IMR-90 (cell line): Measurements from ENCODE around the gene FOXL2NB. TPM values are rescaled to one million over a fixed set of nuclear protein-coding genes. Genes with fewer than 3 reads are reported as not detected.

Source experiments
- ATAC-seq: fragments of 200-7000 bp; cut with Tn5 transposase; 2 replicates; pipeline ENCODE4 v1.9.1; 2020; ENCODE audit warnings: low read depth, mild to moderate bottlenecking, moderate library complexity
- BruUV-seq: library from RNA; stranded (reverse); fragments of 400-500 nt; replicated peaks from 2 replicates; lab custom pipeline; 2021; lab: Mats Ljungman, UMichigan
- CTCF ChIA-PET: fragments of 300-600 bp; formaldehyde crosslinking; extraction: SDS; loops from one replicate; lab custom pipeline; 2021; ENCODE audit warnings: antibody characterized with exemption; lab: Yijun Ruan, JAX
- POLR2A ChIA-PET: fragments of 300-600 bp; sonication (Branson Sonifier 250); formaldehyde crosslinking; loops from one replicate; lab custom pipeline; 2022; ENCODE audit warnings: antibody characterized with exemption; ENCODE audit not compliant: unreplicated experiment; lab: Charles Lee
- DNase-seq: peaks from one replicate; pipeline ENCODE4 v3.0.0; 2013
- H2AFZ ChIP-seq: replicated peaks from 2 replicates; pipeline ENCODE3; 2013; ENCODE audit warnings: low read length, mild to moderate bottlenecking; ENCODE audit not compliant: poor library complexity
- H2AK5ac ChIP-seq: 2 replicates; pipeline ENCODE4 v1.6.1; 2013; ENCODE audit warnings: low read depth, low read length, inconsistent platforms
- H2AK9ac ChIP-seq: replicated peaks from 2 replicates; pipeline ENCODE3; 2013; ENCODE audit warnings: mild to moderate bottlenecking, low read depth, low read length, moderate library complexity; ENCODE audit not compliant: poor library complexity
- H2BK120ac ChIP-seq: 2 replicates; pipeline ENCODE4 v1.6.1; 2013; ENCODE audit warnings: low read depth, low read length, inconsistent platforms
- H2BK15ac ChIP-seq: 3 replicates; pipeline ENCODE4 v1.6.1; 2013; ENCODE audit warnings: low read depth, low read length, inconsistent platforms
- H2BK20ac ChIP-seq: 2 replicates; pipeline ENCODE4 v1.6.1; 2013; ENCODE audit warnings: low read depth, mild to moderate bottlenecking, inconsistent platforms, low read length, moderate library complexity
- H2BK5ac ChIP-seq: 2 replicates; pipeline ENCODE4 v1.6.1; 2013; ENCODE audit warnings: mild to moderate bottlenecking, low read depth, low read length, inconsistent platforms; ENCODE audit not compliant: poor library complexity, severe bottlenecking
- H3K14ac ChIP-seq: replicated peaks from 2 replicates; pipeline ENCODE4 v1.6.1; 2013; ENCODE audit warnings: low read depth, low read length, inconsistent platforms
- H3K18ac ChIP-seq: 2 replicates; pipeline ENCODE4 v1.6.1; 2013; ENCODE audit warnings: low read depth, low read length, control low read depth
- H3K23ac ChIP-seq: 2 replicates; pipeline ENCODE4 v1.6.1; 2013; ENCODE audit warnings: low read depth, low read length, inconsistent platforms
- H3K27ac ChIP-seq: 2 replicates; pipeline ENCODE4 v1.5.1; 2013; ENCODE audit warnings: mild to moderate bottlenecking, control low read depth, low read length; ENCODE audit not compliant: insufficient read depth
- H3K27me3 ChIP-seq: 2 replicates; pipeline ENCODE4 v1.6.1; 2013; ENCODE audit warnings: low read length; ENCODE audit not compliant: control insufficient read depth, insufficient read depth
- H3K36me3 ChIP-seq: 2 replicates; pipeline ENCODE4 v1.6.1; 2013; ENCODE audit warnings: low read length, mixed read lengths; ENCODE audit not compliant: control insufficient read depth, insufficient read depth
- H3K4ac ChIP-seq: 2 replicates; pipeline ENCODE4 v1.6.1; 2013; ENCODE audit warnings: low read depth, low read length, inconsistent platforms
- H3K4me1 ChIP-seq: 2 replicates; pipeline ENCODE4 v1.6.1; 2013; ENCODE audit warnings: low read length, mixed read lengths; ENCODE audit not compliant: control insufficient read depth, insufficient read depth
- H3K4me2 ChIP-seq: 2 replicates; pipeline ENCODE4 v1.6.1; 2013; ENCODE audit warnings: low read depth, mild to moderate bottlenecking, control low read depth, low read length, moderate library complexity
- H3K4me3 ChIP-seq: 2 replicates; pipeline ENCODE4 v1.5.1; 2013; ENCODE audit warnings: low read depth, mild to moderate bottlenecking, control low read depth, low read length, moderate library complexity; ENCODE audit not compliant: insufficient read depth
- H3K56ac ChIP-seq: 2 replicates; pipeline ENCODE4 v1.6.1; 2013; ENCODE audit warnings: low read length, inconsistent platforms; ENCODE audit not compliant: insufficient read depth; ENCODE audit errors: extremely low read depth
- H3K79me1 ChIP-seq, 2 experiments: 2 replicates each; pipeline ENCODE4 v1.6.1; 2013; ENCODE audit warnings: low read length in 2 of 2, inconsistent platforms in 1 of 2, low read depth in 1 of 2
- H3K9ac ChIP-seq: 2 replicates; pipeline ENCODE4 v1.6.1; 2013; ENCODE audit warnings: low read depth, low read length, control low read depth
- H3K9me1 ChIP-seq: 2 replicates; pipeline ENCODE4 v1.6.1; 2013; ENCODE audit warnings: low read length, inconsistent platforms; ENCODE audit not compliant: insufficient read depth
- H3K9me3 ChIP-seq: 2 replicates; pipeline ENCODE4 v1.6.1; 2013; ENCODE audit warnings: low read length; ENCODE audit not compliant: control insufficient read depth, insufficient read depth
- H4K20me1 ChIP-seq: 2 replicates; pipeline ENCODE4 v1.6.1; 2013; ENCODE audit warnings: low read length, inconsistent platforms; ENCODE audit not compliant: insufficient read depth
- H4K5ac ChIP-seq: 2 replicates; pipeline ENCODE4 v1.6.1; 2013; ENCODE audit warnings: mild to moderate bottlenecking, low read depth, low read length, control low read depth
- H4K8ac ChIP-seq, 2 experiments: 2 replicates each; pipeline ENCODE4 v1.6.1; 2013; ENCODE audit warnings: low read depth in 2 of 2, low read length in 2 of 2, control low read depth in 1 of 2, inconsistent platforms in 1 of 2
- H4K91ac ChIP-seq: 2 replicates; pipeline ENCODE4 v1.6.1; 2013; ENCODE audit warnings: low read depth, low read length, inconsistent platforms; ENCODE audit not compliant: insufficient read depth
- WGBS, 2 experiments: methylation state at CpG; one replicate each; pipeline versions ENCODE4 v1.1.5 to v1.1.7; 2013; ENCODE audit warnings: missing lambda C conversion rate in 2 of 2; ENCODE audit not compliant: insufficient read length in 1 of 2; ENCODE audit errors: extremely low coverage in 2 of 2; 5-methylcytosine and 5-hydroxymethylcytosine counted together
- dilution Hi-C: fragments of 300-500 bp; cut with HindIII; formaldehyde crosslinking; loops from one replicate; pipeline ENCODE4 v1.14.3; 2018; ENCODE audit warnings: low sequenced_read_pairs; ENCODE audit not compliant: unreplicated experiment
- in situ Hi-C: fragments of 300-500 bp; cut with MboI; formaldehyde crosslinking; loops from 3 replicates; pipeline ENCODE4 v1.14.3; 2019; ENCODE audit warnings: low sequenced_read_pairs, inconsistent platforms, mixed read lengths
- intact Hi-C: fragments of 100-400 bp; cut with micrococcal nuclease; formaldehyde crosslinking; loops from 2 replicates; pipeline ENCODE4 v1.10.0; 2022
- polyA plus RNA-seq, 3 experiments: library from polyadenylated mRNA; depleted of rRNA; stranded (reverse); fragments of >200 nt; gene quantifications; 2 replicates each; pipeline ENCODE4 v1.2.3, GENCODE V29; 2012; ENCODE audit warnings: low replicate concordance in 1 of 3
- total RNA-seq: library from RNA; depleted of rRNA; stranded (reverse); fragments of >200 nt; gene quantifications from 2 replicates; pipeline ENCODE4 v1.2.3, GENCODE V29; 2012
- TF ChIP-seq, protein P1 (sequence below): conservative IDR thresholded peaks from 2 replicates; pipeline ENCODE4 v1.5.1; 2012; ENCODE audit warnings: mild to moderate bottlenecking, low read depth, low read length, improper control_type of control experiment

Gene FOXL2NB
- total and polyA plus RNA-seq, 2 of the 4 experiments (the other 2 are of a cell fraction): under 0.01 to 0.05 TPM

DNA sequence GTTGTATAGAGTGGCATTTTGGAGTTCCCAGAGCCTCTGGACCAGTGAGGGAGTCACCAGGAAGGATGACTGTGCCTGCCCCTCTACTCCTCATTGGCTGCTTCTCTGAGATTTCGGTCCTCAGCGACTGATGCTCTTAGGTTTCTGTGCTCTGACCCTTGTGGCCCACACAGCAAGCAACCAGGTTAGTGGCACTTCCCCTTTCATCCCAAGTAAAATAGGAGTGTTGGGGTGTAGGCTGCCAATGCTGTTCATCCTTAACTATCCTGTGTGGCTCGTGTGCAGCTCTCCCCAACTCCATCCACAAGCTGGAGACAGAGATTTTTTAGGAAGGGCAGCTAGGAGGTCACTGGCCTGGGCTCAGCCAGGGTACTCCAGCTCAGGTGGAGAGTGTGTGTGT lies 37.8 kb downstream of the FOXL2NB start:
- Histone ChIP-seq H3K4me1 (no peaks in the 10 kb centered on the region), H2AK5ac (no peak overlapping the region), H3K9ac (no peak overlapping the region), H4K8ac (no peak overlapping the region), H3K23ac (no peak overlapping the region), H2BK15ac (no peak overlapping the region), H4K91ac (no peak overlapping the region), H3K27me3 (peaks cover 8% of the 10 kb centered on the region; the same call in 1 of the 2 replicates), H3K9me3 (no peaks in the 10 kb centered on the region), H3K79me1 (no peaks in the 10 kb centered on the region), H3K4me2 (no peak overlapping the region), H2AK9ac (no peak overlapping the region), H4K20me1 (no peaks in the 10 kb centered on the region), H4K5ac (no peak overlapping the region), H2AFZ (no peak overlapping the region), H2BK120ac (no peak overlapping the region), H3K36me3 (no peaks in the 10 kb centered on the region), H3K56ac (no peak overlapping the region), H3K27ac (no peak overlapping the region), H3K14ac (no peak overlapping the region), H3K9me1 (no peaks in the 10 kb centered on the region), H2BK20ac (no peak overlapping the region), H3K18ac (no peak overlapping the region), H2BK5ac (no peak overlapping the region), H3K4ac (no peak overlapping the region), H3K4me3 (no peak overlapping the region)
- TF ChIP-seq, protein P1, sequence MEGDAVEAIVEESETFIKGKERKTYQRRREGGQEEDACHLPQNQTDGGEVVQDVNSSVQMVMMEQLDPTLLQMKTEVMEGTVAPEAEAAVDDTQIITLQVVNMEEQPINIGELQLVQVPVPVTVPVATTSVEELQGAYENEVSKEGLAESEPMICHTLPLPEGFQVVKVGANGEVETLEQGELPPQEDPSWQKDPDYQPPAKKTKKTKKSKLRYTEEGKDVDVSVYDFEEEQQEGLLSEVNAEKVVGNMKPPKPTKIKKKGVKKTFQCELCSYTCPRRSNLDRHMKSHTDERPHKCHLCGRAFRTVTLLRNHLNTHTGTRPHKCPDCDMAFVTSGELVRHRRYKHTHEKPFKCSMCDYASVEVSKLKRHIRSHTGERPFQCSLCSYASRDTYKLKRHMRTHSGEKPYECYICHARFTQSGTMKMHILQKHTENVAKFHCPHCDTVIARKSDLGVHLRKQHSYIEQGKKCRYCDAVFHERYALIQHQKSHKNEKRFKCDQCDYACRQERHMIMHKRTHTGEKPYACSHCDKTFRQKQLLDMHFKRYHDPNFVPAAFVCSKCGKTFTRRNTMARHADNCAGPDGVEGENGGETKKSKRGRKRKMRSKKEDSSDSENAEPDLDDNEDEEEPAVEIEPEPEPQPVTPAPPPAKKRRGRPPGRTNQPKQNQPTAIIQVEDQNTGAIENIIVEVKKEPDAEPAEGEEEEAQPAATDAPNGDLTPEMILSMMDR: no peak
- intact Hi-C loops (no loop called here), in situ Hi-C loops (no loop called here), dilution Hi-C loops (no loop called here)
- ATAC-seq (no peak), DNase-seq (no peak)
- BruUV-seq: no TSS peak
- POLR2A ChIA-PET: no interaction called here
- no CpG with 5 or more reads among the region's 3 CpGs for WGBS, 2 experiments
- CTCF ChIA-PET: no interaction called here
